ENCODE measurements around the gene GALR1.
"Not testable (repeated sequence)": the region's sequence is repeated elsewhere in the genome, so short reads cannot be mapped to it uniquely, and the experiment has no call there.

Gene GALR1

DNA sequence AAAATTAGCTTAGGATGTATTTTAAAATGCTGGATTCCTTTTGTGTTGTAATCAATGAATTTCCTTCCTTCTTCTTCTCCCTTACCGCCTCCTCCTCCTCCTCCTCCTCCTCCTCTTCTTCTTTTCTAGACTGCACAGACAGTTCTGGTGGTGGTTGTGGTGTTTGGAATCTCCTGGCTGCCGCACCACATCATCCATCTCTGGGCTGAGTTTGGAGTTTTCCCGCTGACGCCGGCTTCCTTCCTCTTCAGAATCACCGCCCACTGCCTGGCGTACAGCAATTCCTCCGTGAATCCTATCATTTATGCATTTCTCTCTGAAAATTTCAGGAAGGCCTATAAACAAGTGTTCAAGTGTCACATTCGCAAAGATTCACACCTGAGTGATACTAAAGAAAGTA is 18.8 kb downstream of the GALR1 start:
- H3K27ac ChIP-seq: no peak overlapping the region
- TF ChIP-seq, protein P1, sequence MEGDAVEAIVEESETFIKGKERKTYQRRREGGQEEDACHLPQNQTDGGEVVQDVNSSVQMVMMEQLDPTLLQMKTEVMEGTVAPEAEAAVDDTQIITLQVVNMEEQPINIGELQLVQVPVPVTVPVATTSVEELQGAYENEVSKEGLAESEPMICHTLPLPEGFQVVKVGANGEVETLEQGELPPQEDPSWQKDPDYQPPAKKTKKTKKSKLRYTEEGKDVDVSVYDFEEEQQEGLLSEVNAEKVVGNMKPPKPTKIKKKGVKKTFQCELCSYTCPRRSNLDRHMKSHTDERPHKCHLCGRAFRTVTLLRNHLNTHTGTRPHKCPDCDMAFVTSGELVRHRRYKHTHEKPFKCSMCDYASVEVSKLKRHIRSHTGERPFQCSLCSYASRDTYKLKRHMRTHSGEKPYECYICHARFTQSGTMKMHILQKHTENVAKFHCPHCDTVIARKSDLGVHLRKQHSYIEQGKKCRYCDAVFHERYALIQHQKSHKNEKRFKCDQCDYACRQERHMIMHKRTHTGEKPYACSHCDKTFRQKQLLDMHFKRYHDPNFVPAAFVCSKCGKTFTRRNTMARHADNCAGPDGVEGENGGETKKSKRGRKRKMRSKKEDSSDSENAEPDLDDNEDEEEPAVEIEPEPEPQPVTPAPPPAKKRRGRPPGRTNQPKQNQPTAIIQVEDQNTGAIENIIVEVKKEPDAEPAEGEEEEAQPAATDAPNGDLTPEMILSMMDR (conservative IDR thresholded peaks at IDR 0.05): no peak

DNA sequence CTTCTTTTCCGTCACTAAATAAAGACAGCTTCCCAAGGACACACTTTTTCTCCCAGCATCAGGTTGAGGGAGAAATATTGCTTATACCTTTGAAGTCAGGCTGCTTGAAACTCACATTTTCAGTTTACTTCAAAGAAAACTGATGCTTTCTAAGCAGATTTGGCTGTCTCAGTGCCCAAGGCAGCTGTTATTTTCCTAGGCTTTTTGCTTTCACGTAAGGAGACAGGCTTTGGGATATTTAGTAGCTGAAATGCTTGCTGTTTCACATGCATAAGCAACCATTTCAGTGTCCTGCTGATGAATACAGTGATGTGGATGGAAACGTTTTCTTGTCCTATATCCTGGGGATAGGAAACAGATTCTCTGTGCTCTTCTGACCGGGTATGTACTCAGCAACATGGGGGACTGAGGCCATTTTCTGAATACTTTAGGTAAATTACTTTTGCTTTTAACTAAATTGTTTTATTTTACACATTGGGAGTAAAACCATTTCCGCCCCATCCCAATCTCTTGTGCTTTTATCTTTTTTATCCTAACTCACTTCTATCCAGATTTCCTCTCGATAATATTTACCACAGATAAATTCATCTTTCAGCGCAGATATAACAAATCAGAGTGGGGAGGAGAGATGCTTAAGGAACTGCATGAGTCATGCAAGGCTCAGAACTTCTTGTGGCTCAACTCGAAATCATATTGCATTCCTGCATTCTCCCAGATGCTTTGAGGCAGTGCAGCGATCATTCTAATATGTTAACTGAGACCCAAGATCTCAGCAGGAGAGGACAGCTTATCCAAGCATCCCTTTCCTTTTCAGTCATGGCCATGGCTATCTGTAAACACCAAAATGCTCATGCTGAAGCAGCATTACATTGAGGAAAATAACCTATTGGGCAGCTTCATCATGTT is 22.2 kb downstream of the GALR1 start:
- no peak overlapping the region for H3K27ac ChIP-seq
- TF ChIP-seq, protein P1 (conservative IDR thresholded peaks at IDR 0.05): no peak

DNA sequence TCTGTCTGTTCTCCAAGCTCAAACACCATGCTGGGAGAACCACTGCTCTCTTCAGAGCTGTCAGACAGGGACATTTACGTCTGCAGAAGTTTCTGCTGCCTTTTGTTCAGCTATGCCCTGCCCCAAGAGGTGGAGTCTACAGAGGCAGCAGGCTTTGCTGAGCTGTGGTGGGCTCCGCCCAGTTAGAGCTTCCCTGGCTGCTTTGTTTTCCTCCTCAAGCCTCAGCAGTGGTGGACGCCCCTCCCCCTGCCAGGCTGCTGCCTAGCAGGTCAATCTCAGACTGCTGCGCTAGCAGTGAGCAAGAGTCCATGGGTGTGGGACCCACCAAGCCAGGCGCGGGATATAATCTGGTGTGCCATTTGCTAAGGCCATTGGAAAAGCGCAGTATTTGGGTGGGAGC is 41.2 kb downstream of the GALR1 start:
- not testable (repeated sequence) for H3K27ac ChIP-seq

DNA sequence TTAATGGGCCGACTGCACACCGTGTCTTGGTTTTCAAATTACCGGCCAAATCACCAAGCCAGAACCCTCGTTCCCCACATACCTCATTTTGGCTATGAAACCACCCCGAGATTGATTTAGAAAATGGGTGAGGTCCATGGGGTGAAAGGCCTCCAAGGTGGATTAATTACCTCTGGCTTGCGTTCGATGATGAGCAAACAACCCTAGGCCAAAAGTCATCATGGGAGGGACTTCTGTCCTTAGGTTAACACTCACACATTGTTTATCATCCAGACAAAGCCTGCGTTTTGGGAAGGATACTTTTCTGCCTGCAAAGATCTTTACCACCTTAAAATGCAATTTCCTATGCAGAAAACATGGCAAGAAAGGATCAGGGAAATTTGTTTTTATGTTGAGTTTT is 48.5 kb downstream of the GALR1 start:
- TF ChIP-seq, protein P1 (conservative IDR thresholded peaks at IDR 0.05): no peak
- H3K27ac ChIP-seq: no peak overlapping the region

DNA sequence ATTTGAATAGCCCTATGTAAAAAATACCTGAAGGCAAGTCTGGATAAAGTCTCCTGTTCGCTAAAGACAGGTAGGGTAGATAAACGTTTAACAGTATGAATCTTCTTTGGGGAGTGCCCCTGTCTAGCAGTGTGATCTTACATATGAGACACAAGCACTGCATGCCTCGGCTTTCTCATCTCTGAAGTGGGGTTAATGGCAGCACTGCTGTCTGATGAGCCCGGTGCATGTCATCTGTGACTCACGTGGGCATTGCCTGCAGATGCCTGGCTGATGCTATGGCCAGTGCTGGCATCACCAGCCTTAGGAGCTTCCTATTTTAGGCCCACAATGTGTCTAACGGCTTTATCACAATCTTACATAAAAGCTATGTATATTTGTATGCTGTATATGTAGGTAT is 50.1 kb downstream of the GALR1 start:
- TF ChIP-seq, protein P1 (conservative IDR thresholded peaks at IDR 0.05): no peak

DNA sequence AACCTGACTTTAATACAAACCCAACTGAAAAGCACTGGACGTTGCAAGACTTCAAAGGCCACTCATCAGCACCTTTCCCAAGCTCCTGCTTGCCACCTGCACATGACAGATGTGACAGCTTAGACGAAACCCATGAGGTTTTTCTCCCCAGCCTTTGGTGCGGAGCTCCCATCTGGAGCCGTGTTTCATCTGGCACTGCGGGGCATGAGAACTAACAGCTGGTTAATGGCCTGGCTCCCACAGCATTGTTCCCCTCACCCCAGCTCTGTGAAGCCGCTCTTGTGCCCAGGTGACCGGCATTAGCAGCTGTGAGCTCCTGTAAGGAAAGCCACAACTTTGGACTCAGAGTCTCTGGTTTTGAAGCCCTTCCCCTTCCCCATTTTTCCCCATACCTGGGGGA is 50.9 kb downstream of the GALR1 start:
- TF ChIP-seq, protein P1 (conservative IDR thresholded peaks at IDR 0.05): no peak
- H3K27ac ChIP-seq: no peak overlapping the region

More for the DNA sequence above, 50.1 kb downstream of the GALR1 start:
- H3K27ac ChIP-seq: no peak overlapping the region

DNA sequence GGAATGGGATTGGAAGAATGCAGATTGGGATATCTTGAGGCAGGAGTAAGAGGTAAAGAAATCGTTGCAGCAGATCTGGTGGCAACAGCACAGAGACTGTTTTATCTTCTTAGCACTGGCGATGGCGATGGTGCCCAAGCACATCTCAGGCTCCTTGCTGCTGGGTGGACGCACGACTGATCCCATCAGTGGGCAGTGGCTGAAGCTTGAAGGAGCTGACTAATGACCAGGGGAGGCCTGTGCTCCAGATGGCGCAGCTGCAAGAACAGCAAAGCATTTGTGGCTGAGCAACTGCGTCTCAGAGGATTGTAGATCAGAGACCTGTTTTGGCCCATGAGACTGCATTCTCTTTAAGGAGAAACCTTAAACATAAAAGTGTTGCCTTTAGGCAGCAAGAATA is 54.6 kb downstream of the GALR1 start:
- TF ChIP-seq, protein P1 (conservative IDR thresholded peaks at IDR 0.05): no peak
- no peak overlapping the region for H3K27ac ChIP-seq

DNA sequence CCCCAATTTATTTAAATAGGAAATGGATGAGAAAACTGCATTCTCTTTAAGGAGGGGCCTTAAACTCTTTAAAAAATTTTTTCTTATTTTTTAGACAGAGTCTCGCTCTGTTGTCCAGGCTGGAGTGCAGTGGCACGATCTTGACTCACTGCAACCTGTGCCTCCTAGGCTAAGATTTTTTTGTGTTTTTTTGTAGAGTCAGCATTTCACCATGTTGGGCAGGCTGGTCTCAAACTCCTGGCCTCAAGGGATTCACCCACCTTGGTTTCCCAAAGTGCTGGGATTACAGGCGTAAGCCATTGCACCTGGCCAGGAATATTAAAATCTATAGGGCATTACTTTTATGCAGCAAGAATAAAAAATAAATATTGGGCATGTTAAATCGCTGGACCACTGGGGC is 56.0 kb downstream of the GALR1 start:
- H3K27ac ChIP-seq: no peak overlapping the region
- TF ChIP-seq, protein P1 (conservative IDR thresholded peaks at IDR 0.05): no peak

Data from VCaP (cell line).